IPS-20b (cell line): Measurements from ENCODE around the gene TIMM23.
"Not testable (repeated sequence)": the region's sequence is repeated elsewhere in the genome, so short reads cannot be mapped to it uniquely, and the experiment has no call there.

Experiments
- H3K27ac ChIP-seq: one replicate; pipeline ENCODE4 v1.5.1; 2013; ENCODE audit warnings: low read length
- H3K27me3 ChIP-seq: 2 replicates; pipeline ENCODE4 v1.6.1; 2013; ENCODE audit warnings: mild to moderate bottlenecking, low read length, inconsistent platforms; ENCODE audit not compliant: insufficient read depth
- H3K36me3 ChIP-seq: 2 replicates; pipeline ENCODE4 v1.6.1; 2013; ENCODE audit warnings: low read depth, mild to moderate bottlenecking, inconsistent platforms, low read length, moderate library complexity; ENCODE audit not compliant: insufficient read depth
- H3K4me1 ChIP-seq: 2 replicates; pipeline ENCODE4 v1.6.1; 2013; ENCODE audit warnings: mild to moderate bottlenecking, control low read depth, inconsistent platforms, low read length, moderate library complexity; ENCODE audit not compliant: insufficient read depth
- H3K4me3 ChIP-seq: 2 replicates; pipeline ENCODE4 v1.5.1; 2013; ENCODE audit warnings: mild to moderate bottlenecking, low read length, inconsistent platforms
- H3K9ac ChIP-seq: 2 replicates; pipeline ENCODE4 v1.6.1; 2013; ENCODE audit warnings: low read depth, mild to moderate bottlenecking, inconsistent platforms, low read length, moderate library complexity
- H3K9me3 ChIP-seq: 2 replicates; pipeline ENCODE4 v1.6.1; 2013; ENCODE audit warnings: mild to moderate bottlenecking, low read depth, low read length, inconsistent platforms; ENCODE audit not compliant: insufficient read depth

TIMM23 gene

GRCh38 chr10:45962686-45963452 is 9.4 kb upstream of the TIMM23 start:
- not testable (repeated sequence) for H3K4me3 ChIP-seq, H3K9ac ChIP-seq, H3K27me3 ChIP-seq, H3K27ac ChIP-seq, H3K4me1 ChIP-seq, H3K36me3 ChIP-seq, H3K9me3 ChIP-seq

GRCh38 chr10:45971019-45971418 is 1.3 kb upstream of the TIMM23 start:
- H3K27ac ChIP-seq, H3K4me1 ChIP-seq, H3K9me3 ChIP-seq, H3K27me3 ChIP-seq, H3K36me3 ChIP-seq: not testable (repeated sequence)
- peak overlapping the region; percentile 96; the same call in 1 of the 2 replicates for H3K9ac ChIP-seq
- H3K4me3 ChIP-seq: peak overlapping the region; percentile 95

GRCh38 chr10:45971742-45972105 is 565 bp upstream of the TIMM23 start:
- not testable (repeated sequence) for H3K27me3 ChIP-seq, H3K36me3 ChIP-seq, H3K4me1 ChIP-seq, H3K27ac ChIP-seq, H3K9me3 ChIP-seq
- Histone ChIP-seq H3K9ac (peak overlapping the region; percentile 96), H3K4me3 (peak overlapping the region; percentile 95)

GRCh38 chr10:45972813-45973169 is 502 bp downstream of the TIMM23 start:
- H3K9me3 ChIP-seq, H3K4me1 ChIP-seq, H3K36me3 ChIP-seq, H3K27ac ChIP-seq, H3K27me3 ChIP-seq: not testable (repeated sequence)
- Histone ChIP-seq H3K9ac (peak overlapping the region; percentile 96), H3K4me3 (peak overlapping the region; percentile 95)

GRCh38 chr10:45974041-45974440 is 1.8 kb downstream of the TIMM23 start:
- not testable (repeated sequence) for H3K36me3 ChIP-seq, H3K9me3 ChIP-seq, H3K4me1 ChIP-seq, H3K27ac ChIP-seq, H3K4me3 ChIP-seq, H3K9ac ChIP-seq, H3K27me3 ChIP-seq

- not testable (repeated sequence) for H3K27me3 ChIP-seq, H3K9me3 ChIP-seq, H3K27ac ChIP-seq, H3K4me1 ChIP-seq, H3K9ac ChIP-seq, H3K4me3 ChIP-seq
- H3K36me3 ChIP-seq: peaks cover 13% of the 10 kb centered on the region
Observed at GRCh38 chr10:45978554-45978953, 6.3 kb downstream of the TIMM23 start.

- H3K27ac ChIP-seq, H3K27me3 ChIP-seq, H3K9me3 ChIP-seq, H3K4me1 ChIP-seq, H3K4me3 ChIP-seq, H3K9ac ChIP-seq: not testable (repeated sequence)
- peaks cover 31% of the 10 kb centered on the region for H3K36me3 ChIP-seq
Observed at GRCh38 chr10:45981367-45981766, 9.1 kb downstream of the TIMM23 start.

- H3K9ac ChIP-seq, H3K4me1 ChIP-seq: not testable (repeated sequence)
- peaks cover 44% of the 10 kb centered on the region for H3K36me3 ChIP-seq
Observed at GRCh38 chr10:45983538-45984186, 11.4 kb downstream of the TIMM23 start.

GRCh38 chr10:45984473-45984872 is 12.2 kb downstream of the TIMM23 start:
- H3K27me3 ChIP-seq, H3K4me1 ChIP-seq, H3K9me3 ChIP-seq, H3K27ac ChIP-seq, H3K9ac ChIP-seq, H3K4me3 ChIP-seq: not testable (repeated sequence)
- H3K36me3 ChIP-seq: peaks cover 51% of the 10 kb centered on the region

More at GRCh38 chr10:45983538-45984186, 11.4 kb downstream of the TIMM23 start:
- H3K27ac ChIP-seq, H3K27me3 ChIP-seq, H3K9me3 ChIP-seq, H3K4me3 ChIP-seq: not testable (repeated sequence)

GRCh38 chr10:45985590-45985989 is 13.3 kb downstream of the TIMM23 start:
- not testable (repeated sequence) for H3K27me3 ChIP-seq, H3K4me3 ChIP-seq, H3K9ac ChIP-seq, H3K4me1 ChIP-seq, H3K27ac ChIP-seq, H3K9me3 ChIP-seq
- H3K36me3 ChIP-seq: peaks cover 54% of the 10 kb centered on the region

- no peaks in the 10 kb centered on the region for H3K27me3 ChIP-seq
- no peaks in the 10 kb centered on the region for H3K9me3 ChIP-seq
- no peak overlapping the region for H3K4me3 ChIP-seq
- no peak overlapping the region for H3K9ac ChIP-seq
- no peak overlapping the region for H3K27ac ChIP-seq
- peaks cover 55% of the 10 kb centered on the region for H3K36me3 ChIP-seq
- no peaks in the 10 kb centered on the region; the same call in 1 of the 2 replicates for H3K4me1 ChIP-seq
Observed at GRCh38 chr10:45997557-45997956, 25.3 kb downstream of the TIMM23 start.

GRCh38 chr10:45997994-45998763 is 25.9 kb downstream of the TIMM23 start:
- H3K9ac ChIP-seq: no peak overlapping the region
- no peak overlapping the region for H3K27ac ChIP-seq
- H3K36me3 ChIP-seq: peaks cover 57% of the 10 kb centered on the region
- no peaks in the 10 kb centered on the region for H3K9me3 ChIP-seq
- no peaks in the 10 kb centered on the region for H3K27me3 ChIP-seq
- no peaks in the 10 kb centered on the region; the same call in 1 of the 2 replicates for H3K4me1 ChIP-seq
- no peak overlapping the region for H3K4me3 ChIP-seq
